B cell (primary cell): ENCODE results near the gene TBC1D22B. TPM values are rescaled to one million over a fixed set of nuclear protein-coding genes. Genes with fewer than 3 reads are reported as not detected.

Experiments used
- ATAC-seq: fragments of 200-7000 bp; cut with Tn5 transposase; one replicate; pipeline ENCODE4 v1.10.0; 2021; ENCODE audit warnings: low read depth, mild to moderate bottlenecking, moderate number of reproducible peaks, moderate library complexity
- CTCF ChIA-PET: fragments of 350-600 bp; sonication (Branson Sonifier 250); formaldehyde crosslinking; loops from one replicate; lab custom pipeline; 2021; ENCODE audit warnings: antibody characterized with exemption, inconsistent platforms; lab: Charles Lee
- POLR2A ChIA-PET: fragments of 350-600 bp; sonication (Branson Sonifier 250); formaldehyde crosslinking; loops from one replicate; lab custom pipeline; 2021; ENCODE audit warnings: antibody characterized with exemption; lab: Charles Lee
- DNase-seq: peaks from one replicate; pipeline ENCODE4 v3.0.0; 2013
- H2AFZ ChIP-seq: 2 replicates; pipeline ENCODE4 v1.6.1; 2012; ENCODE audit warnings: mild to moderate bottlenecking, low read depth, low read length; ENCODE audit not compliant: insufficient read depth, poor library complexity, severe bottlenecking
- H3K27ac ChIP-seq, 2 donors: 1 replicate in 1 of 2; 2 replicates in 1 of 2; pipeline ENCODE4 v1.5.1; 2012 to 2013; ENCODE audit warnings: low read length in 2 of 2, mild to moderate bottlenecking in 2 of 2, moderate library complexity in 1 of 2
- H3K27me3 ChIP-seq, 4 experiments: fragments of 200-600 bp in 1 of 4; sonication (generic) in 1 of 4; replicated peaks in 1 of 4; 1 replicate in 2 of 4; 2 replicates in 2 of 4; pipeline versions ENCODE4 v1.6.1 to v1.7.0; 2013 to 2016; ENCODE audit warnings: low read length in 3 of 4, mild to moderate bottlenecking in 2 of 4, mixed read lengths in 1 of 4, moderate library complexity in 1 of 4; ENCODE audit not compliant: insufficient read depth in 4 of 4, control insufficient read depth in 3 of 4; ENCODE audit errors: control extremely low read depth in 1 of 4
- H3K36me3 ChIP-seq, 2 experiments: replicated peaks in 1 of 2; 1 replicate in 1 of 2; 2 replicates in 1 of 2; pipeline versions ENCODE4 v1.6.1 to v1.7.1; 2013; ENCODE audit warnings: low read length in 1 of 2; ENCODE audit not compliant: insufficient read depth in 2 of 2, control insufficient read depth in 1 of 2; ENCODE audit errors: control extremely low read depth in 1 of 2, extremely low read depth in 1 of 2
- H3K4me1 ChIP-seq, 2 donors: fragments of 200-600 bp in 1 of 2; sonication (generic) in 1 of 2; 1 replicate in 1 of 2; 2 replicates in 1 of 2; pipeline versions ENCODE4 v1.5.1 to v1.6.1; 2013 to 2017; ENCODE audit warnings: low read length in 2 of 2; ENCODE audit not compliant: control insufficient read depth in 2 of 2, insufficient read depth in 2 of 2
- H3K4me2 ChIP-seq: replicated peaks from 2 replicates; pipeline ENCODE3; 2012; ENCODE audit warnings: mild to moderate bottlenecking, low read depth, low read length; ENCODE audit not compliant: poor library complexity, severe bottlenecking
- H3K4me3 ChIP-seq, 5 experiments: fragments of 200-600 bp in 1 of 5; sonication (generic) in 1 of 5; 1 replicate in 3 of 5; 2 replicates in 2 of 5; pipeline versions ENCODE4 v1.5.1 to v1.7.0; 2011 to 2016; ENCODE audit warnings: low read length in 4 of 5, mild to moderate bottlenecking in 4 of 5, low read depth in 2 of 5, control low read depth in 1 of 5, moderate library complexity in 1 of 5; ENCODE audit not compliant: insufficient read depth in 1 of 5; ENCODE audit errors: control extremely low read depth in 1 of 5, extremely low read depth in 1 of 5
- H3K79me2 ChIP-seq: fragments of 200-600 bp; sonication (generic); one replicate; pipeline ENCODE4 v1.6.0; 2016; ENCODE audit warnings: low read length; ENCODE audit not compliant: control insufficient read depth, insufficient read depth
- H3K9ac ChIP-seq: fragments of 200-600 bp; sonication (generic); 2 replicates; pipeline ENCODE4 v1.6.1; 2017; ENCODE audit warnings: mild to moderate bottlenecking, low read length, moderate library complexity
- H3K9me3 ChIP-seq, 3 donors: one replicate each; pipeline versions ENCODE4 v1.6.1 to v1.7.1; 2013; ENCODE audit warnings: low read length in 2 of 3; ENCODE audit not compliant: control insufficient read depth in 2 of 3, insufficient read depth in 1 of 3; ENCODE audit errors: control extremely low read depth in 1 of 3
- H4K20me1 ChIP-seq: 2 replicates; pipeline ENCODE4 v1.6.0; 2012; ENCODE audit warnings: mild to moderate bottlenecking, low read length; ENCODE audit not compliant: insufficient read depth, control insufficient read depth, poor library complexity, severe bottlenecking
- H3K27ac Mint-ChIP-seq: one replicate; pipeline ENCODE4 v1.8.0; 2021; ENCODE audit warnings: mixed read lengths
- H3K27me3 Mint-ChIP-seq: one replicate; pipeline ENCODE4 v1.8.0; 2021; ENCODE audit warnings: mixed read lengths
- H3K4me1 Mint-ChIP-seq: one replicate; pipeline ENCODE4 v1.8.0; 2021; ENCODE audit warnings: mixed read lengths
- H3K4me3 Mint-ChIP-seq: one replicate; pipeline ENCODE4 v1.8.0; 2021; ENCODE audit warnings: mixed read lengths
- H3K9me3 Mint-ChIP-seq: one replicate; pipeline ENCODE4 v1.8.0; 2022; ENCODE audit warnings: mixed read lengths; ENCODE audit not compliant: insufficient read depth
- EZH2 ChIP-seq: IDR thresholded peaks from 2 replicates; pipeline ENCODE4 v1.6.1; 2012; ENCODE audit warnings: borderline replicate concordance, low read depth, mild to moderate bottlenecking, moderate library complexity, low read length; ENCODE audit not compliant: insufficient read depth, poor library complexity, severe bottlenecking
- WGBS: methylation state at CpG from one replicate; pipeline ENCODE4 v1.1.5; 2013; ENCODE audit warnings: missing lambda C conversion rate; ENCODE audit not compliant: insufficient coverage; 5-methylcytosine and 5-hydroxymethylcytosine counted together
- intact Hi-C: fragments of 100-400 bp; cut with micrococcal nuclease; formaldehyde crosslinking; loops from one replicate; pipeline ENCODE4 v1.10.0; 2022
- polyA plus RNA-seq: library from polyadenylated mRNA; depleted of rRNA; stranded (reverse); fragments of >200 nt; gene quantifications from 2 replicates; pipeline ENCODE4 v1.2.3, GENCODE V29; 2012
- total RNA-seq, 2 donors: library from RNA; stranded (reverse); fragments of 120-200 nt in 1 of 2; gene quantifications; 1 replicate in 1 of 2; 2 replicates in 1 of 2; pipeline versions ENCODE4 v1.2.3 to v1.2.4, GENCODE V29; 2013 to 2022
- TF ChIP-seq, protein P1 (sequence below): fragments of 200-600 bp; IDR thresholded peaks from one replicate; pipeline ENCODE4 v1.8.0; 2022; ENCODE audit warnings: antibody characterized with exemption, mild to moderate bottlenecking

TBC1D22B gene
- total and polyA plus RNA-seq, 2 donors (not counting 1 experiment from before 2014, with no cell fraction given), result 5.1 to 12.5 TPM

DNA sequence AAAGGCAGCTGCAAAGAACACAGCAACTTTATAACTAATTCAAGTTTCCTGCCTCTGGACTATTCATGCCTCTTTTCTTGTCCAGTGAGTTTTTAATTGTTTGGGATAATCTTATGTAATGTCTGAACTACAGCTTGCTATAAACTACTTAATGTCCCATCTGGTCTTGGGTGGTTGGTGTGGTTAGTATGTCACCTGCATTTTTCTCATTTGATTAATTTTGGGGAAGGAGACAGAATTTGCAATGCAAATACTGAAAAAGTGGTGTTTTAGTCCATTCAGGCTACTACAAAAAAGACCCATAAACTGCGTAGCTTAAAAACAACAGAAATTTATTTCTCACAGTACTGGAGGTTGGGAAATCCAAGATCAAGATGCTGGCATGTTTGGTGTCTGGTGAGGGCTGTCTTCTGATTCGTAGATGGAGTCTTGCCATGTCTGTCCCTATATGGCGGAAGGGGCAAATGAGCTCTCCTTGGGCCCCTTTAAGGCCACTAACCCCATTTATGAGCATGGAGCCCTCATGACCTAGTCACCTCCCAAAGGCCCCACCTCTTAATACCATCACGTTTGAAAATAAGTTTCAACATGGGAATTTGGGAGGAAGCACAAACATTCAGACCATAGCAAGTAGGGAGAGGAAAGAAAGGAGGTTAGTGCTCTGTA, 118.6 kb downstream of the TBC1D22B start:
- Mint-ChIP-seq H3K27me3 (no peaks in the 10 kb centered on the region), H3K9me3 (no peaks in the 10 kb centered on the region), H3K4me3 (peak overlapping the region; percentile 46), H3K27ac (peak overlapping the region; percentile 72), H3K4me1 (peaks cover 41% of the 10 kb centered on the region)
- Histone ChIP-seq H2AFZ (no peak overlapping the region), H3K36me3 (peaks cover 0 to 17% of the 10 kb centered on the region in 2 experiments), H3K27ac (peak overlapping the region; percentile 70 to 77), H3K79me2 (no peaks in the 10 kb centered on the region), H3K27me3 (no peaks in the 10 kb centered on the region), H3K4me2 (peak overlapping the region; percentile 40), H4K20me1 (no peaks in the 10 kb centered on the region), H3K4me1 (peaks cover 30 to 47% of the 10 kb centered on the region in 2 donors), H3K4me3 (peak overlapping the region in 1 of 5 experiments; percentile 2), H3K9ac (peak overlapping the region; percentile 2), H3K9me3 (no peaks in the 10 kb centered on the region)
- intact Hi-C loops, result no loop called here
- no CpG with 5 or more reads among the region's 4 CpGs for WGBS
- ChIA-PET POLR2A (no interaction called here), CTCF (interaction anchor here (0.7 to 1.2 kb wide), 2 partner anchors 47 to 51 kb away, joined by 3 to 4 read pairs; no protein-coding TSS in a partner anchor)
- DNase-seq (peak; percentile 62), ATAC-seq (peak; percentile 49)
- TF ChIP-seq EZH2, result no peak
- TF ChIP-seq, protein P1, sequence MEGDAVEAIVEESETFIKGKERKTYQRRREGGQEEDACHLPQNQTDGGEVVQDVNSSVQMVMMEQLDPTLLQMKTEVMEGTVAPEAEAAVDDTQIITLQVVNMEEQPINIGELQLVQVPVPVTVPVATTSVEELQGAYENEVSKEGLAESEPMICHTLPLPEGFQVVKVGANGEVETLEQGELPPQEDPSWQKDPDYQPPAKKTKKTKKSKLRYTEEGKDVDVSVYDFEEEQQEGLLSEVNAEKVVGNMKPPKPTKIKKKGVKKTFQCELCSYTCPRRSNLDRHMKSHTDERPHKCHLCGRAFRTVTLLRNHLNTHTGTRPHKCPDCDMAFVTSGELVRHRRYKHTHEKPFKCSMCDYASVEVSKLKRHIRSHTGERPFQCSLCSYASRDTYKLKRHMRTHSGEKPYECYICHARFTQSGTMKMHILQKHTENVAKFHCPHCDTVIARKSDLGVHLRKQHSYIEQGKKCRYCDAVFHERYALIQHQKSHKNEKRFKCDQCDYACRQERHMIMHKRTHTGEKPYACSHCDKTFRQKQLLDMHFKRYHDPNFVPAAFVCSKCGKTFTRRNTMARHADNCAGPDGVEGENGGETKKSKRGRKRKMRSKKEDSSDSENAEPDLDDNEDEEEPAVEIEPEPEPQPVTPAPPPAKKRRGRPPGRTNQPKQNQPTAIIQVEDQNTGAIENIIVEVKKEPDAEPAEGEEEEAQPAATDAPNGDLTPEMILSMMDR, result no peak

DNA sequence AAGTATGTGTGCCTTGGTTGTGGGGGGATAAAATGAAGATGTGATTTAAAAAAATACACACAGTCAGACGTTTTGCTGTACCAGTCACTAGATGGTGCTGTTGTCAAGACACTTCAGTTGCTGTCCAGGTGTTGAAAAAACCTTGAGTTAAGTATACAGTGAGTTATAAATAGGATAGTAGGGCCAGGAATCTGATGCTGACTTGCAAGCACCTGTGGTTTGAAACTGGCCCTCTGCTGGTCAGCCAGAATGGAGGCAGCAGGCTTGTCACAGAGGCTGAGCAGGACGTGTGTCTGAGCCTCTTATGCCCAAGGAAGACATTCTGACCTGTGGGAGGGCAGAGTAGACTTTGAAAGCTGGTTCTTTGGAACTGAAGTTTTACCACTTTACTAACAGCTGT, 124.0 kb downstream of the TBC1D22B start:
- Histone ChIP-seq H3K79me2 (no peaks in the 10 kb centered on the region), H3K27me3 (no peaks in the 10 kb centered on the region), H2AFZ (no peak overlapping the region), H3K4me3 (no peak overlapping the region), H3K27ac (no peak overlapping the region), H4K20me1 (no peaks in the 10 kb centered on the region), H3K36me3 (peaks cover 1 to 35% of the 10 kb centered on the region in 2 experiments), H3K9me3 (no peaks in the 10 kb centered on the region), H3K9ac (no peak overlapping the region), H3K4me1 (peaks cover 8 to 26% of the 10 kb centered on the region in 2 donors), H3K4me2 (no peak overlapping the region)
- CTCF ChIA-PET, result interaction anchor here (0.9 to 4.2 kb wide), 5 partner anchors 10 to 184 kb away, joined by 3 to 21 read pairs (median 4); no protein-coding TSS in a partner anchor
- 42% methylated on average over 2 of the region's 2 CpGs for WGBS
- intact Hi-C loops, result loop anchor here (1.0 to 5.0 kb wide), 2 partner anchors 52 to 311 kb away; partner anchors contain the start of gene CMTR1
- POLR2A ChIA-PET, result no interaction called here
- peak; percentile 28 for ATAC-seq
- Mint-ChIP-seq H3K9me3 (no peaks in the 10 kb centered on the region), H3K27me3 (no peaks in the 10 kb centered on the region), H3K4me1 (peaks cover 23% of the 10 kb centered on the region), H3K27ac (no peak overlapping the region), H3K4me3 (no peak overlapping the region)
- TF ChIP-seq, protein P1, result peak; percentile 75
- TF ChIP-seq EZH2, result no peak
- peak; percentile 67 for DNase-seq
